ENCODE results near the gene RTKN2. TPM values are rescaled to one million over a fixed set of nuclear protein-coding genes. Genes with fewer than 3 reads are reported as not detected.

The RTKN2 gene
- total and polyA plus RNA-seq, 2 experiments from 2014 or later: 0.68 to 6.6 TPM

DNA sequence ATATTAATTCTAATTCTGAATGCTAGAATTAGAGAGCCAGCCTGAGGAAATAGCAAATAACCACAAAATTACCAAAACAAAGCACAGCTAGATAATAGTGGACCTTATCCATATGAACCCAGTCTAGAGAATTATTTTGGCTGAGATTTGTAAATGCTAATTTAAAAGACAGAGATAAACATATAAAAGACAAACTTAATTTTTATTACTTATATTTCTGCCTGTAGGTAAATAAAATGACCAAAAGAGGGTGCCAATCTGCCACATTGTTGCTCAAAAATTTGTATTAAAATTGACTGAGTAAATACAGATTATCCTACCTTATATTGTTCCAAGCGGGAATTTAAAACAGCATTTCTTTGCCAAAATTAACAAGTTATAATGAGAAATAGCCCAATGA is 20.2 kb downstream of the RTKN2 start:
- no peak overlapping the region for H3K4me2 ChIP-seq

DNA sequence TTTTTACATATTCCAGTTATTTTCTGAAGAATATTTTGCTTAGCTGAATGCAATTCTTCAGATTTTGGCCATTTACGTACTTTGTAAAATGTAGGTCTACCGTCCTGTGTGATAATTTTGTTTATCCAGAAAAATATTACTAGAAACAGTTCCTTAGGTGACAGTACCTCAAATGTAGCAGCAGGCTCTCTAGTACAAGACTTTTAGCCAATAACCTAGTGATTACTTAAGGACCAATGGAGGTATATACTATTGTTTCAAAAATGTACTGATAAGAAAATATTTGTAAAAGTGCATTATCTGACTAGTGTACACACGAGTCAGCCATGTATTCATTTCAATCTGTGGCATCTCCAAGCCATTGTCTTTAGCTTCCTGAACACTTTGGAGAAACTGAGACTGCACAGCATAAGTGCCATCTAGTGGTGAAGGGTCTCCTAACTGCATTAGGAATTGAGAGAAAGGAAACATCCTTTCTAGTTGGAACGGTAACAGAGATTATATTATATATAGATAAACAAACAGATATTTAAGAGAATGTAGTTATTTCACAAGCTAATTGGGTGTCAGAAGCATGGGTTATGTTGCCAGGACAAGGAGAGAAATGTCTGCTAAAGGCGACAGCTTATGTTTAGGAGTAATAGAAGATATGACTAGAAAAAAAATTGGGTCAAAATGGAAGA is 23.7 kb downstream of the RTKN2 start:
- no peaks in the 10 kb centered on the region for H3K9me2 ChIP-seq (replicated peaks; ENCODE audit: insufficient read depth)
- peaks cover 6% of the 10 kb centered on the region for H3K4me1 ChIP-seq (ENCODE audit: insufficient read depth)
- WGBS (ENCODE audit: low lambda C conversion rate, missing lambda C conversion rate): 34% methylated on average over 5 of the region's 5 CpGs
- no peaks in the 10 kb centered on the region for H4K20me1 ChIP-seq (ENCODE audit: insufficient read depth, poor library complexity, severe bottlenecking)
- DNase-seq (ENCODE audit: low spot score): peak; percentile 77
- peak overlapping the region; percentile 40 for H3K4me2 ChIP-seq
- no peak overlapping the region for H3K4me3 ChIP-seq
- TF ChIP-seq EZH2 (IDR thresholded peaks at IDR 0.05; ENCODE audit: borderline replicate concordance): no peak
- TF ChIP-seq, protein P1, sequence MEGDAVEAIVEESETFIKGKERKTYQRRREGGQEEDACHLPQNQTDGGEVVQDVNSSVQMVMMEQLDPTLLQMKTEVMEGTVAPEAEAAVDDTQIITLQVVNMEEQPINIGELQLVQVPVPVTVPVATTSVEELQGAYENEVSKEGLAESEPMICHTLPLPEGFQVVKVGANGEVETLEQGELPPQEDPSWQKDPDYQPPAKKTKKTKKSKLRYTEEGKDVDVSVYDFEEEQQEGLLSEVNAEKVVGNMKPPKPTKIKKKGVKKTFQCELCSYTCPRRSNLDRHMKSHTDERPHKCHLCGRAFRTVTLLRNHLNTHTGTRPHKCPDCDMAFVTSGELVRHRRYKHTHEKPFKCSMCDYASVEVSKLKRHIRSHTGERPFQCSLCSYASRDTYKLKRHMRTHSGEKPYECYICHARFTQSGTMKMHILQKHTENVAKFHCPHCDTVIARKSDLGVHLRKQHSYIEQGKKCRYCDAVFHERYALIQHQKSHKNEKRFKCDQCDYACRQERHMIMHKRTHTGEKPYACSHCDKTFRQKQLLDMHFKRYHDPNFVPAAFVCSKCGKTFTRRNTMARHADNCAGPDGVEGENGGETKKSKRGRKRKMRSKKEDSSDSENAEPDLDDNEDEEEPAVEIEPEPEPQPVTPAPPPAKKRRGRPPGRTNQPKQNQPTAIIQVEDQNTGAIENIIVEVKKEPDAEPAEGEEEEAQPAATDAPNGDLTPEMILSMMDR (IDR thresholded peaks at IDR 0.05; ENCODE audit: poor library complexity): peak; percentile 89
- no peaks in the 10 kb centered on the region for H3K9me3 ChIP-seq (ENCODE audit: low read depth)
- peak overlapping the region; percentile 43 for H2AFZ ChIP-seq
- H3K36me3 ChIP-seq (replicated peaks; ENCODE audit: insufficient read depth, low read depth): no peaks in the 10 kb centered on the region
- no peaks in the 10 kb centered on the region for H3K27me3 ChIP-seq
- H3K27ac ChIP-seq: no peak overlapping the region
- peaks cover under 1% of the 10 kb centered on the region for H3K79me2 ChIP-seq

More for the DNA sequence above, 20.2 kb downstream of the RTKN2 start:
- 91% methylated on average over 1 of the region's 1 CpG for WGBS (ENCODE audit: low lambda C conversion rate, missing lambda C conversion rate)
- Histone ChIP-seq H3K4me3 (no peak overlapping the region), H2AFZ (no peak overlapping the region), H4K20me1 (ENCODE audit: insufficient read depth, poor library complexity, severe bottlenecking) (no peaks in the 10 kb centered on the region), H3K79me2 (peaks cover 2% of the 10 kb centered on the region), H3K27me3 (no peaks in the 10 kb centered on the region), H3K27ac (no peak overlapping the region), H3K36me3 (replicated peaks; ENCODE audit: insufficient read depth, low read depth) (no peaks in the 10 kb centered on the region), H3K9me3 (ENCODE audit: low read depth) (no peaks in the 10 kb centered on the region), H3K4me1 (ENCODE audit: insufficient read depth) (peaks cover 5% of the 10 kb centered on the region), H3K9me2 (replicated peaks; ENCODE audit: insufficient read depth) (no peaks in the 10 kb centered on the region)
- TF ChIP-seq, protein P1 (IDR thresholded peaks at IDR 0.05; ENCODE audit: poor library complexity): peak; percentile 37
- no peak for TF ChIP-seq EZH2 (IDR thresholded peaks at IDR 0.05; ENCODE audit: borderline replicate concordance)
- no peak for TF ChIP-seq EZH2phosphoT487 (IDR thresholded peaks at IDR 0.05; ENCODE audit: low read depth, severe bottlenecking, unreplicated experiment)
- DNase-seq (ENCODE audit: low spot score): no peak

DNA sequence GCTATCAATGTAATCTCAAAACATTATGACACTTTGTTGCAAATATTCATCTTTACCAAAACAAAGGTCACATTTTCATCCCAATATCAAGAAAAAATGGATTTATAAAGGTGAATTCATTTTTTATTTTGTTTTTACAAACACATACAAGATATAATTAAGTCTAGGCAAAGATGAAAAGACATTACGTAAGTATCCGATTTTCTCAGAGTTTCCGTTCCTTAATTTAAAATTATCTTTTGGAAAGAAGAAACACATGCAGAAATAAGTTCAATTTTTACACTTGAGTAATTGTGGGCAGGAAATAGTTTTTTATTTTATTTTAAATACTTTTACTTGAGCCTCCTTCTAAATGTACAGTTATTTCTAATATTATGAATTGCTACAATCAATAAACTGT is 24.6 kb downstream of the RTKN2 start:
- Histone ChIP-seq H3K4me3 (no peak overlapping the region), H3K9me2 (replicated peaks; ENCODE audit: insufficient read depth) (no peaks in the 10 kb centered on the region), H3K4me2 (no peak overlapping the region), H3K36me3 (replicated peaks; ENCODE audit: insufficient read depth, low read depth) (no peaks in the 10 kb centered on the region), H3K27me3 (no peaks in the 10 kb centered on the region), H3K4me1 (ENCODE audit: insufficient read depth) (peaks cover 6% of the 10 kb centered on the region), H3K79me2 (no peaks in the 10 kb centered on the region), H3K27ac (peak overlapping the region; percentile 67), H4K20me1 (ENCODE audit: insufficient read depth, poor library complexity, severe bottlenecking) (no peaks in the 10 kb centered on the region), H2AFZ (no peak overlapping the region), H3K9me3 (ENCODE audit: low read depth) (no peaks in the 10 kb centered on the region)
- WGBS (ENCODE audit: low lambda C conversion rate, missing lambda C conversion rate): 95% methylated on average over 3 of the region's 3 CpGs
- TF ChIP-seq EZH2 (IDR thresholded peaks at IDR 0.05; ENCODE audit: borderline replicate concordance): no peak
- TF ChIP-seq, protein P1 (IDR thresholded peaks at IDR 0.05; ENCODE audit: poor library complexity): no peak
- DNase-seq (ENCODE audit: low spot score): no peak

All from hepatocyte (in vitro differentiated cells).